ENCODE measurements around the gene TMEM184B. TPM values are rescaled to one million over a fixed set of nuclear protein-coding genes. Genes with fewer than 3 reads are reported as not detected.

The TMEM184B gene
- total RNA-seq, 1 donor from 2014 or later: 60.3 TPM

- DNase-seq (ENCODE audit: low read depth, low spot score): no peak
- no peaks in the 10 kb centered on the region for H3K9me3 Mint-ChIP-seq
- peaks cover 21% of the 10 kb centered on the region for H3K36me3 Mint-ChIP-seq (ENCODE audit: low read depth)
- H3K4me3 Mint-ChIP-seq: no peak overlapping the region
- H3K27me3 Mint-ChIP-seq (ENCODE audit: low read depth): peaks cover 4% of the 10 kb centered on the region
- no peak for TF ChIP-seq CTCF (conservative IDR thresholded peaks at IDR 0.05)
- H3K27ac Mint-ChIP-seq (ENCODE audit: unreplicated experiment): no peak overlapping the region
- H3K4me1 Mint-ChIP-seq: peaks cover 13% of the 10 kb centered on the region
Observed at GRCh38 chr22:38296372-38296771, 23.6 kb upstream of the TMEM184B start.

DNA sequence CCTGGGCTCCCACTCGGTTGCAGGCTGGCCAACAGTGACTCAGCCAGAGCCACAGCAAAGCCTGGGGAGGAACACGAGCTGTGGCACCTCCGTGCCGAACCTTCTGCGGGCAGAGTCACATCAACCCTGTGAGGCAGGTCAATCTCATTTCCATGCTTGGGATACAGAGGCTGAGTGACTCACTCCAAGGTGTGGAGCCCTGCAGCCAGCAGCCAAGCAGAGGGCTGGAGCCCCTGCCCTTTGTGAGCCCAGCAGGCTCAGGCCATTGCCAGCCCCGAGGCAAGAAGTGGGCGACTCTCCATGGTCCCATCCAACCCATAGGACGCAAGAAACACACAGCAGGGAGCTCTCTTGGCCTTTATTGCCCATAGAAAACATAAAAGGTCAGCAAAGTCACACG lies 23.1 kb upstream of the TMEM184B start:
- DNase-seq (ENCODE audit: low read depth, low spot score): no peak
- no peak overlapping the region for H3K27ac Mint-ChIP-seq (ENCODE audit: unreplicated experiment)
- peaks cover 4% of the 10 kb centered on the region for H3K27me3 Mint-ChIP-seq (ENCODE audit: low read depth)
- no peaks in the 10 kb centered on the region for H3K9me3 Mint-ChIP-seq
- peaks cover 15% of the 10 kb centered on the region for H3K4me1 Mint-ChIP-seq
- no peak for TF ChIP-seq CTCF (conservative IDR thresholded peaks at IDR 0.05)
- H3K36me3 Mint-ChIP-seq (ENCODE audit: low read depth): peaks cover 18% of the 10 kb centered on the region
- no peak overlapping the region for H3K4me3 Mint-ChIP-seq

GRCh38 chr22:38295339-38295738 lies 22.5 kb upstream of the TMEM184B start:
- Mint-ChIP-seq H3K4me3 (no peak overlapping the region), H3K27me3 (ENCODE audit: low read depth) (peaks cover 4% of the 10 kb centered on the region), H3K27ac (ENCODE audit: unreplicated experiment) (no peak overlapping the region), H3K4me1 (peaks cover 13% of the 10 kb centered on the region), H3K9me3 (no peaks in the 10 kb centered on the region), H3K36me3 (ENCODE audit: low read depth) (peaks cover 17% of the 10 kb centered on the region)
- DNase-seq (ENCODE audit: low read depth, low spot score): no peak
- TF ChIP-seq CTCF (conservative IDR thresholded peaks at IDR 0.05): no peak

DNA sequence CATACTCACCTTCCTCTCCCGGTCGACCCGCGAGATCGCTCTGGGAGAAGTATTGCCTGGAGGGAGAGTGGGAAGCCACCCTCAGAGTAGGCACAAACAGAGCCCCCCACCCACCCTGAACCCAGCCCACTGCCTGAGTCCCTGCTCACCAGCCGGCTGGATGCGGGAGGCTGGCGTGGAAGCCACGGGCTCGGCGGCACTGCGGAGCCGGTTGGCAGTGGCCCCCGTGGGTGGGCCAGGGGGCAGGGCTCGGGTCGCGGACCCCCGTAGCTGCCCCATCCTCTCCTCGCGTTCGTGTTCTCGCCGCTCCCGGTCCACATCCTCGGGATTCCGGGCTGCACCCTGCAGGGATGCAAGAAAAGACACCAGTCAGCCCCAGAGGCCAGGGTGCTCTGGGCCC lies 21.4 kb upstream of the TMEM184B start:
- Mint-ChIP-seq H3K9me3 (no peaks in the 10 kb centered on the region), H3K4me3 (no peak overlapping the region), H3K27ac (ENCODE audit: unreplicated experiment) (peak overlapping the region; percentile 12), H3K4me1 (peaks cover 13% of the 10 kb centered on the region), H3K36me3 (ENCODE audit: low read depth) (peaks cover 14% of the 10 kb centered on the region), H3K27me3 (ENCODE audit: low read depth) (peaks cover 4% of the 10 kb centered on the region)
- no peak for TF ChIP-seq CTCF (conservative IDR thresholded peaks at IDR 0.05)
- no peak for DNase-seq (ENCODE audit: low read depth, low spot score)

DNA sequence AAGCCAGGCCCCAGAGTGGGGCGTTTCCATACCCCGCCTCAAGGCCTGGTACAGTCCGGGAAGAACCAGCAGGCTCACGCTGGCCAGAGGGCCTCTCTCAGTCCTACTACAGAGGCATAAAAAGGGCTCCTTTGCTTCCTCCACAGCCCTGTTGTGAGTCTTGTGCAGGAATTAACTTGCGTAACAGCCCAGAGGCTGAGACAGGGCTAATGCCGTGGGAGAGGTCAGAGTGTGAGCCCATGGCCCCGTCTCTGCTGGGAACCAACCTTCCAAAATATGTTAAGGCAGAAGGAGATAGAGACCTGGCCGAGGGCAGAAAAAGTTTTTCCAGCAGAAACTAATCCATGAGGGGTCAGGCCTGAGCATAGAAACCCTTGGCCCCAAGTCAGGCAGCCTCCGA lies 19.9 kb upstream of the TMEM184B start:
- Mint-ChIP-seq H3K4me3 (peak overlapping the region; percentile 62), H3K27ac (ENCODE audit: unreplicated experiment) (no peak overlapping the region), H3K9me3 (no peaks in the 10 kb centered on the region), H3K27me3 (ENCODE audit: low read depth) (peaks cover 4% of the 10 kb centered on the region), H3K4me1 (peaks cover 13% of the 10 kb centered on the region), H3K36me3 (ENCODE audit: low read depth) (peaks cover 7% of the 10 kb centered on the region)
- DNase-seq (ENCODE audit: low read depth, low spot score): no peak
- TF ChIP-seq CTCF (conservative IDR thresholded peaks at IDR 0.05): no peak

Data from neural crest cell (in vitro differentiated cells).